Body of pancreas (tissue), 4 donors: ENCODE results near the gene SORL1. TPM values are rescaled to one million over a fixed set of nuclear protein-coding genes. Genes with fewer than 3 reads are reported as not detected.
A peak's percentile ranks its signal among the peaks of the same experiment; 100 is the strongest.

Source experiments
- ATAC-seq: fragments of 150-250 bp; one replicate; pipeline ENCODE4 v1.9.1; 2016
- DNase-seq, 4 donors: peaks; one replicate each; pipeline ENCODE4 v3.0.0-alpha.2; 2019
- H3K27ac ChIP-seq, 4 donors: fragments of 200-600 bp; sonication (generic); 1 replicate in 3 of 4; 2 replicates in 1 of 4; pipeline versions ENCODE4 v1.5.1 to v1.6.1; 2016 to 2019; ENCODE audit warnings: mild to moderate bottlenecking in 1 of 4, mixed read lengths in 1 of 4, moderate library complexity in 1 of 4
- H3K27me3 ChIP-seq, 2 donors: fragments of 200-600 bp; sonication (generic); one replicate each; pipeline ENCODE4 v1.6.0; 2016; ENCODE audit warnings: mild to moderate bottlenecking in 1 of 2
- H3K36me3 ChIP-seq, 2 donors: fragments of 200-600 bp; sonication (generic); replicated peaks in 1 of 2; 2 replicates each; pipeline ENCODE4 v1.5.1; 2016; ENCODE audit warnings: low read depth in 2 of 2; ENCODE audit not compliant: insufficient read depth in 1 of 2
- H3K4me1 ChIP-seq: fragments of 200-600 bp; sonication (generic); one replicate; pipeline ENCODE4 v1.6.0; 2016
- H3K4me3 ChIP-seq, 2 donors: fragments of 200-600 bp; sonication (generic); 1 replicate in 1 of 2; 2 replicates in 1 of 2; pipeline ENCODE4 v1.5.1; 2016 to 2019
- H3K9me3 ChIP-seq, 3 donors: fragments of 200-600 bp; sonication (generic); 1 replicate in 2 of 3; 2 replicates in 1 of 3; pipeline ENCODE4 v1.5.1; 2016
- POLR2A ChIP-seq, 3 donors: fragments of 450-650 bp; IDR thresholded peaks; one replicate each; pipeline ENCODE4 v1.6.1; 2016; ENCODE audit warnings: antibody characterized with exemption in 3 of 3, mild to moderate bottlenecking in 2 of 3
- WGBS, 2 donors: methylation state at CpG; one replicate each; pipeline ENCODE4 v1.1.5; 2017; 5-methylcytosine and 5-hydroxymethylcytosine counted together
- intact Hi-C: fragments of 100-400 bp; cut with DNase I; formaldehyde crosslinking; loops from one replicate; pipeline ENCODE4 v1.15.1; 2023
- total RNA-seq, 2 donors: library from RNA; depleted of rRNA; stranded (reverse); fragments of >200 nt; gene quantifications; one replicate each; pipeline ENCODE4 v1.1.0, GENCODE V29; 2016
- TF ChIP-seq, protein P1 (sequence below), 7 experiments: fragments of 450-650 bp in 4 of 7; fragments of 200-600 bp in 3 of 7; sonication (generic) in 3 of 7; IDR thresholded peaks; one replicate each; pipeline ENCODE4 v1.5.1; 2016 to 2019; ENCODE audit warnings: antibody characterized with exemption in 7 of 7

Gene SORL1
- total RNA-seq, 2 donors from 2014 or later = 25.1 to 26.5 TPM

GRCh38 chr11:121455115-121455514 is 3.0 kb downstream of the SORL1 start:
- ATAC-seq (no peak), DNase-seq (no peak)
- no peaks in the 10 kb centered on the region for H3K9me3 ChIP-seq
- no peaks in the 10 kb centered on the region for H3K36me3 ChIP-seq
- H3K27me3 ChIP-seq = no peaks in the 10 kb centered on the region
- intact Hi-C loops = no loop called here
- no peak overlapping the region for H3K4me3 ChIP-seq
- 78 to 90% methylated on average over 3 of the region's 3 CpGs for WGBS, 2 donors
- no peak overlapping the region for H3K27ac ChIP-seq
- no peak for TF ChIP-seq POLR2A (IDR thresholded peaks at IDR 0.05)
- TF ChIP-seq, protein P1, sequence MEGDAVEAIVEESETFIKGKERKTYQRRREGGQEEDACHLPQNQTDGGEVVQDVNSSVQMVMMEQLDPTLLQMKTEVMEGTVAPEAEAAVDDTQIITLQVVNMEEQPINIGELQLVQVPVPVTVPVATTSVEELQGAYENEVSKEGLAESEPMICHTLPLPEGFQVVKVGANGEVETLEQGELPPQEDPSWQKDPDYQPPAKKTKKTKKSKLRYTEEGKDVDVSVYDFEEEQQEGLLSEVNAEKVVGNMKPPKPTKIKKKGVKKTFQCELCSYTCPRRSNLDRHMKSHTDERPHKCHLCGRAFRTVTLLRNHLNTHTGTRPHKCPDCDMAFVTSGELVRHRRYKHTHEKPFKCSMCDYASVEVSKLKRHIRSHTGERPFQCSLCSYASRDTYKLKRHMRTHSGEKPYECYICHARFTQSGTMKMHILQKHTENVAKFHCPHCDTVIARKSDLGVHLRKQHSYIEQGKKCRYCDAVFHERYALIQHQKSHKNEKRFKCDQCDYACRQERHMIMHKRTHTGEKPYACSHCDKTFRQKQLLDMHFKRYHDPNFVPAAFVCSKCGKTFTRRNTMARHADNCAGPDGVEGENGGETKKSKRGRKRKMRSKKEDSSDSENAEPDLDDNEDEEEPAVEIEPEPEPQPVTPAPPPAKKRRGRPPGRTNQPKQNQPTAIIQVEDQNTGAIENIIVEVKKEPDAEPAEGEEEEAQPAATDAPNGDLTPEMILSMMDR (IDR thresholded peaks at IDR 0.05) = no peak
- H3K4me1 ChIP-seq = peaks cover 5% of the 10 kb centered on the region

- Histone ChIP-seq H3K27me3 (no peaks in the 10 kb centered on the region), H3K4me3 (no peak overlapping the region), H3K27ac (no peak overlapping the region), H3K9me3 (no peaks in the 10 kb centered on the region), H3K4me1 (peaks cover 5% of the 10 kb centered on the region), H3K36me3 (no peaks in the 10 kb centered on the region)
- intact Hi-C loops = no loop called here
- DNase-seq = no peak
- no peak for ATAC-seq
- TF ChIP-seq, protein P1 (IDR thresholded peaks at IDR 0.05) = no peak
- TF ChIP-seq POLR2A (IDR thresholded peaks at IDR 0.05) = no peak
- 91 to 95% methylated on average over 2 of the region's 2 CpGs for WGBS, 2 donors
Measured at GRCh38 chr11:121456151-121456550, 4.0 kb downstream of the SORL1 start.

DNA sequence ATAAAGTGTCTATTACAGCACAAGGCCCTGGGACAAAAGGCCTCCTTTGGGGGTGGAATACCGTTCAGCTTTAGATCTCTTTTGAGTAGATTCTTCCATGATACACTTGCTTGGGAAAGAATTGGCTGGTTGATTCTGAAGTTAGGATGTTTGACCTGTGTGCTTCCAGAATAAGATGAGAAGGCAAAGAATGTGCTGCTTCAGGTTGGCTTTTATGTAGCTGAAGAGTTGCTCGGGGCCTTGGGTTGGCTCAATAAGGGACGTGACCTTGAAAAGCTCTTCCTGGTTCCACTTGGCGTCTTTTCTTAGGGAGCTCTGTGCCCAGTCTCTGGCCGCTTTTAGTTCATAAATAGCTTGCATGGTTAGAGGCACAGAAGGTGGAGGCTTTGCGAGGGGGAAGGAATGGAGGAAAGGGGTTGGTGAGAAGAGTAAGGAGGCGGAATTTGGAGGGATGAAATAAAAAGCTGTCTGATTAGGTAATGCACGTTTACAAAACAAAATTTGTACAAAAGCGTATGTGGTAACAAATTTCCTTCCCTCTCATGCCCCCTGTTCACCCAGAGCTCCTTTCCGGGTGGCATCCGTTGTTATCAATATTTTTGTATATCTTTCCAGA is 4.8 kb downstream of the SORL1 start:
- ATAC-seq = no peak
- Histone ChIP-seq H3K36me3 (no peaks in the 10 kb centered on the region), H3K4me1 (peaks cover 5% of the 10 kb centered on the region), H3K4me3 (no peak overlapping the region), H3K9me3 (no peaks in the 10 kb centered on the region), H3K27ac (peak overlapping the region in 1 of 4 donors; percentile 6), H3K27me3 (no peaks in the 10 kb centered on the region)
- no peak for DNase-seq
- WGBS, 2 donors = 60 to 62% methylated on average over 11 of the region's 11 CpGs
- intact Hi-C loops = no loop called here
- TF ChIP-seq, protein P1 (IDR thresholded peaks at IDR 0.05) = no peak
- no peak for TF ChIP-seq POLR2A (IDR thresholded peaks at IDR 0.05)

DNA sequence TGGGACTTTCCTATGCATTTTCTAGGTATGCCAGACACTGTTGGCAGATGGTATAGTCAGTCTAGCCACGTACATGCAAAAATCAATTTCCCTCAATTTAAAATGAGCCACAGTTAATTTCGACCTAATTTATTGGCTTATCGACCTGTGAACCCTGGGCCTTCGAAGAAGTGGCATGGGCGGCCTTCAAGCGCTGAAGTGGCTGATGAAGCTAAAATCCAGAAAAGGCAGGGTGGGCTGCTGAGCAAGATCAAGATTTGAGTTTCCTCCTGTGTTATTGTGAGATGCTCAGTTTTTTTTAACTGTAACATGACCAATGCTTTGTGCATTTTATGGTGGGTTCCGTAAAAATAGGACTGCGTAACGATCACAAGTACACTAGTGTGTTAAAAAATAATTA is 6.4 kb downstream of the SORL1 start:
- H3K4me1 ChIP-seq = no peaks in the 10 kb centered on the region
- ATAC-seq (no peak), DNase-seq (no peak)
- WGBS, 2 donors = 79 to 87% methylated on average over 9 of the region's 9 CpGs
- H3K36me3 ChIP-seq = no peaks in the 10 kb centered on the region
- no peaks in the 10 kb centered on the region for H3K9me3 ChIP-seq
- no peak for TF ChIP-seq POLR2A (IDR thresholded peaks at IDR 0.05)
- TF ChIP-seq, protein P1 (IDR thresholded peaks at IDR 0.05) = no peak
- intact Hi-C loops = no loop called here
- no peak overlapping the region for H3K27ac ChIP-seq
- no peak overlapping the region for H3K4me3 ChIP-seq
- no peaks in the 10 kb centered on the region for H3K27me3 ChIP-seq

GRCh38 chr11:121459413-121460017 is 7.4 kb downstream of the SORL1 start:
- 58 to 64% methylated on average over 6 to 7 of the region's 7 CpGs for WGBS, 2 donors

More at GRCh38 chr11:121459413-121460017, 7.4 kb downstream of the SORL1 start:
- ATAC-seq (no peak), DNase-seq (no peak)
- H3K27ac ChIP-seq = no peak overlapping the region
- intact Hi-C loops = no loop called here
- H3K4me1 ChIP-seq = no peaks in the 10 kb centered on the region
- TF ChIP-seq, protein P1 (IDR thresholded peaks at IDR 0.05) = no peak
- TF ChIP-seq POLR2A (IDR thresholded peaks at IDR 0.05) = no peak
- no peaks in the 10 kb centered on the region for H3K27me3 ChIP-seq
- H3K36me3 ChIP-seq = no peaks in the 10 kb centered on the region
- no peaks in the 10 kb centered on the region for H3K9me3 ChIP-seq
- H3K4me3 ChIP-seq = no peak overlapping the region
